Measurements from ENCODE around the gene SLC22A14.
"Not testable (repeated sequence)": the region's sequence is repeated elsewhere in the genome, so short reads cannot be mapped to it uniquely, and the experiment has no call there.

DNA sequence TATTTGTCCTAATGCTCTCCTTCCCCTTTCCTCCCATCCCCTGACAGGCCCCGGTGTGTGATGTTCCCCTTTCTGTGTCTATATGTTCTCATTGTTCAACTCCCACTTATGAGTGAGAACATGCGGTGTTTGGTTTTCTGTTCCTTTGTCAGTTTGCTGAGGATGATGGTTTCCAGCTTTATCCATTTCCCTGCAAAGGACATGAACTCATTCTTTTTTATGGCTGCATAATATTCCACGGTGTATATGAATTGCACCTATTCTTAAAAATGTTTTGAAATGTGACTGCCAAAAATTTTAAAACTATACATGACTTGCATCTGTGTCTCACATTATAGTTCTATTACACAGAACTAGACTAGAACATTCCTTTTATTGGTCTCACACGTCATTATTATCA is 38.5 kb downstream of the SLC22A14 start:
- TF ChIP-seq, protein P1, sequence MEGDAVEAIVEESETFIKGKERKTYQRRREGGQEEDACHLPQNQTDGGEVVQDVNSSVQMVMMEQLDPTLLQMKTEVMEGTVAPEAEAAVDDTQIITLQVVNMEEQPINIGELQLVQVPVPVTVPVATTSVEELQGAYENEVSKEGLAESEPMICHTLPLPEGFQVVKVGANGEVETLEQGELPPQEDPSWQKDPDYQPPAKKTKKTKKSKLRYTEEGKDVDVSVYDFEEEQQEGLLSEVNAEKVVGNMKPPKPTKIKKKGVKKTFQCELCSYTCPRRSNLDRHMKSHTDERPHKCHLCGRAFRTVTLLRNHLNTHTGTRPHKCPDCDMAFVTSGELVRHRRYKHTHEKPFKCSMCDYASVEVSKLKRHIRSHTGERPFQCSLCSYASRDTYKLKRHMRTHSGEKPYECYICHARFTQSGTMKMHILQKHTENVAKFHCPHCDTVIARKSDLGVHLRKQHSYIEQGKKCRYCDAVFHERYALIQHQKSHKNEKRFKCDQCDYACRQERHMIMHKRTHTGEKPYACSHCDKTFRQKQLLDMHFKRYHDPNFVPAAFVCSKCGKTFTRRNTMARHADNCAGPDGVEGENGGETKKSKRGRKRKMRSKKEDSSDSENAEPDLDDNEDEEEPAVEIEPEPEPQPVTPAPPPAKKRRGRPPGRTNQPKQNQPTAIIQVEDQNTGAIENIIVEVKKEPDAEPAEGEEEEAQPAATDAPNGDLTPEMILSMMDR (IDR thresholded peaks at IDR 0.05) = not testable (repeated sequence)
- not testable (repeated sequence) for TF ChIP-seq POLR2A (IDR thresholded peaks at IDR 0.05)
